ENCODE data around the gene SLC25A26.
A peak's percentile ranks its signal among the peaks of the same experiment; 100 is the strongest.

The SLC25A26 gene

DNA sequence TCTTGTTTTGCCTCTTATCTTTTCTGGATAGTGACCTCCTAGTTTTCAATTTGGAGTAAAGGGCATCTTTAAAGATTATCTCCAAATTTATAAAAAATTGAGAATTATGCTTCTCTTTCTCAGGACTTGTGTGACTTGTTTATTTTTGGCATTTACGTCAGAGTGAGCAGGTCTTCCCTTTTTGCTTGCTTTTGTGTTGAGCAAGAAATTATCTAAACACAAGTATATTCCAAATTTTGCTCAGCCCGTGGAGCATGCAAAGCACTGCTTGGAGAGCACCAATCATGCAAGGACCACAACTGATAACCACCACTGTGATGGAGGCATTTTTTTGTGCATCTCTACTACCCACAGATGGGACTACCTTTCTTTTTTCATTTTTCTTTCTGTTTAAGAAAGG, 7.1 kb downstream of the SLC25A26 start:
- Histone ChIP-seq H3K9ac (ENCODE audit: low read length) (no peak overlapping the region), H3K36me3 (ENCODE audit: control insufficient read depth, low read depth, low read length) (peaks cover 2% of the 10 kb centered on the region), H3K4me3 (ENCODE audit: low read length) (no peak overlapping the region), H3K4me1 (ENCODE audit: control insufficient read depth, low read depth, low read length) (no peaks in the 10 kb centered on the region), H3K9me3 (ENCODE audit: control insufficient read depth, low read depth, low read length) (no peaks in the 10 kb centered on the region), H3K27me3 (ENCODE audit: control insufficient read depth, insufficient read depth, low read length) (no peaks in the 10 kb centered on the region), H3K27ac (ENCODE audit: low read length) (no peak overlapping the region)

DNA sequence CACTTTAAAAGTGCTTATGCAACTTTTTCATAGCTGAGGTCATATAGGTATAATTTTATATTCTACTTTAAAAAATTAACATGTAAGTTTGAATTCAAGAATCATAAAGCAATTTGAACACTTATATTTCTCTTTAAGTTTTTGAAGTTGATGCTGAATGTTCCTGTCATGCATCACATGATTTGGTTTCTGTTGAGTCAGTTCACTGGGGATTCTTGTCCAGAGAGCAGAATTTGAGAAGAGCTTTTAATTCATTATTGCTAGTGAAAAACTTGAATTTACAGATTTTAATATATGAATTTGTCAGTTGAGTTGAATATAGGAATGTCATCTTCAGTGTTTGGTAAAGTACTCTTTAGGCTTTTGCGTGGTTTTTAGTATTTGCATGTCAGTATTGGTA, 7.9 kb downstream of the SLC25A26 start:
- no peaks in the 10 kb centered on the region for H3K9me3 ChIP-seq (ENCODE audit: control insufficient read depth, low read depth, low read length)
- H3K27ac ChIP-seq (ENCODE audit: low read length): no peak overlapping the region
- no peaks in the 10 kb centered on the region for H3K27me3 ChIP-seq (ENCODE audit: control insufficient read depth, insufficient read depth, low read length)
- H3K9ac ChIP-seq (ENCODE audit: low read length): no peak overlapping the region
- no peaks in the 10 kb centered on the region for H3K4me1 ChIP-seq (ENCODE audit: control insufficient read depth, low read depth, low read length)
- no peaks in the 10 kb centered on the region for H3K36me3 ChIP-seq (ENCODE audit: control insufficient read depth, low read depth, low read length)
- H3K4me3 ChIP-seq (ENCODE audit: low read length): no peak overlapping the region

DNA sequence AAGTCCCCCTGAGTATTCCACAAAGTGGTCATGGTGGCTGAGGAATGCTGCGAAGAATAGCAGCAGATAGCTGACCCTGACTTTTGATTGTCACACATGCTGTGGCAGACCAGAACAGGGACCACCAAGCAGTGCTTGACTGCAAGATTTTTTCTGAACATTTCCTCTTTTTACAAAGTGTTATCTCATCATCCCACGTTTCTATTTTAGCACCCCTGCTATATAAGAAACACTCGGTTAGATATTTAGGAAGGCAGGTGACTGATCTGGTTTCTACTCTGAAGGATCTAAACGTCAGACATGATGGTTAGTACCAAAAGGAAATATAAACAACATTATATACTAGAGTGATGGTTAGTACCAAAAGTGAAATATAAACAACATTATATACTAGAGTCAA, 9.1 kb downstream of the SLC25A26 start:
- Histone ChIP-seq H3K9ac (ENCODE audit: low read length) (no peak overlapping the region), H3K9me3 (ENCODE audit: control insufficient read depth, low read depth, low read length) (no peaks in the 10 kb centered on the region), H3K36me3 (ENCODE audit: control insufficient read depth, low read depth, low read length) (no peaks in the 10 kb centered on the region), H3K27me3 (ENCODE audit: control insufficient read depth, insufficient read depth, low read length) (no peaks in the 10 kb centered on the region), H3K27ac (ENCODE audit: low read length) (no peak overlapping the region), H3K4me3 (ENCODE audit: low read length) (no peak overlapping the region), H3K4me1 (ENCODE audit: control insufficient read depth, low read depth, low read length) (no peaks in the 10 kb centered on the region)

DNA sequence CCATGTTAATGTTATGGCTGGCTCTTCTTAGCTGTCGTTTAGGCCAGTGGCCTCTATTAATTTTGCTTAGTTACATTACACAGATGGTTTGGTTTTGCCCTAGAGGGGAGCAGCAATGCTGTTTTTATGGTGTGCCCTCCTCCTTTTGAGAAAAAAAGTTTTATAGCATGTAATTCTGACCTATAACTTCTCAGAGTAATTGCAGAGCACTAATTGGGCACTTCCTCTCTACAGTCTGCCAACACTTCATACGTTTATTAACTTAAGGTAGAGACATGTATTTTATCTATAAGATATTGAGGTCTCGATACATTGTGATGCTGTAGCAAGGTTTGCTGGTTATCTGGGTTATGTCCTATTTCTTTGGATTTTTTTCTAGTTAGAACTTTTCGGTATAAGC, 12.2 kb downstream of the SLC25A26 start:
- Histone ChIP-seq H3K27ac (ENCODE audit: low read length) (no peak overlapping the region), H3K9me3 (ENCODE audit: control insufficient read depth, low read depth, low read length) (no peaks in the 10 kb centered on the region), H3K27me3 (ENCODE audit: control insufficient read depth, insufficient read depth, low read length) (no peaks in the 10 kb centered on the region), H3K4me3 (ENCODE audit: low read length) (no peak overlapping the region), H3K9ac (ENCODE audit: low read length) (no peak overlapping the region), H3K36me3 (ENCODE audit: control insufficient read depth, low read depth, low read length) (no peaks in the 10 kb centered on the region), H3K4me1 (ENCODE audit: control insufficient read depth, low read depth, low read length) (no peaks in the 10 kb centered on the region)

DNA sequence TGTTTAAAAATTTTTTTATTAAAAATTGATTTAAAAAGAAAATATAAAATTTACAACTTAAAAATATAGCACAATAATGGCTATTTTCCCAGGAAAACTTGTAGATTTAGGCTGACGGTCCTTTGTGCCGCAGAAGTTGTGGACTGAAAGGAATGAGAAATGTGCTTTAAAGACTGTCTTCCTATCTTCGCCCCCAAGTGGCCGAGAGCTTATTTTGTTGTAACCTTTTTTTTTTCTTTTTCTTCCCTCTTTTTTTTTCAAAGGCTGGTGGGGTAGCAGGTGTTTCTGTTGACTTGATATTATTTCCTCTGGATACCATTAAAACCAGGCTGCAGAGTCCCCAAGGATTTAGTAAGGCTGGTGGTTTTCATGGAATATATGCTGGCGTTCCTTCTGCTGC, 15.5 kb downstream of the SLC25A26 start:
- Histone ChIP-seq H3K36me3 (ENCODE audit: control insufficient read depth, low read depth, low read length) (no peaks in the 10 kb centered on the region), H3K9me3 (ENCODE audit: control insufficient read depth, low read depth, low read length) (no peaks in the 10 kb centered on the region), H3K27ac (ENCODE audit: low read length) (no peak overlapping the region), H3K4me3 (ENCODE audit: low read length) (no peak overlapping the region), H3K9ac (ENCODE audit: low read length) (no peak overlapping the region), H3K27me3 (ENCODE audit: control insufficient read depth, insufficient read depth, low read length) (no peaks in the 10 kb centered on the region), H3K4me1 (ENCODE audit: control insufficient read depth, low read depth, low read length) (no peaks in the 10 kb centered on the region)

DNA sequence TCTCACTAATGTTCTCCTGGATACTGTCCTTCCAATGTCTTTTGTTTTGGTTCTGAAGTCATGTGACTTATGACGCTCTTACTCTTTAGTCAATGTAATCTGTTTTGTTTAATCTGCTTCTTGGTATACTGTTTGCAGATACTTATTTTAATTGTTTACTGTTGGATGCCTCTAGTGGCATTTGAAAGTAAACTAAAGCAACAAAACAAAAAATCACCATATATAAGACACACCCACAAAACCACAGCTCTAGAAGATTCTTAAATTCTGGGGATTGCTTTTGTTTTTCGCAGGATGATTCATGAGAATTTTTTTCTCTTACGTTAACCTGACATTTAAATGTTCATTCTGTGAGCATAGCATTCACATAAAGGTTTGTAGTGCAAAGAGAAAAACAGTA, 16.8 kb downstream of the SLC25A26 start:
- Histone ChIP-seq H3K27ac (ENCODE audit: low read length) (no peak overlapping the region), H3K4me1 (ENCODE audit: control insufficient read depth, low read depth, low read length) (no peaks in the 10 kb centered on the region), H3K9me3 (ENCODE audit: control insufficient read depth, low read depth, low read length) (no peaks in the 10 kb centered on the region)

DNA sequence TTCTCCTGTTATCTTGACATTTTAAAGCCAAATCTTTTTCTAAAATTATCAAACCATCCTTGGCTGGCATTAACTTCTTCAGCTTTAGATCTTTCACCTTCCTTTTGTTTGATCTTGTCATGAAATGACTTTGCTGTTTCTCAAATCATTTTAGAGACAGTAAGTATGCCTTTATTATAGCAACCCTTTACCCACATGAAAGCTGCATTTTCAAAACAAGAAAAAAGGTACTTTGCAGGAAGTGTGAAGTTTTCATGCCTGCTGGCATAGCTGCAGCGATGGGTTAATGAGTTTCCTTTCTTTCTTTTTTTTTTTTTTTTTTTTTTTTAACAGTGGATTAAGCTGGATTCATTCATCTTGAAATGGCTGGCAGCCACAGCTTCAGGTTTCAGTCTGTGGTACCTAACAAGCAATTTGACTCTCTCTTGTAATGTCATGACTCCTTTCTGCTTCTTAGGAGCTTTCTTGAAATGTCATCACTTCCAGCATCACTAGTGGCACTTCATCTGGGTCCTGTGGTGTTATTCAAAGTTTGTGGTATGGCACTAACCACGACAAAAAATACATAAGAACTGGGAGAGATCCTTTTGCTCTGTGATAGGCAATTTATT, 18.8 kb downstream of the SLC25A26 start:
- no peaks in the 10 kb centered on the region for H3K27me3 ChIP-seq (ENCODE audit: control insufficient read depth, insufficient read depth, low read length)
- H3K9ac ChIP-seq (ENCODE audit: low read length): no peak overlapping the region
- H3K36me3 ChIP-seq (ENCODE audit: control insufficient read depth, low read depth, low read length): peaks cover 11% of the 10 kb centered on the region
- H3K4me3 ChIP-seq (ENCODE audit: low read length): no peak overlapping the region
- H3K4me1 ChIP-seq (ENCODE audit: control insufficient read depth, low read depth, low read length): no peaks in the 10 kb centered on the region
- no peaks in the 10 kb centered on the region for H3K9me3 ChIP-seq (ENCODE audit: control insufficient read depth, low read depth, low read length)
- no peak overlapping the region for H3K27ac ChIP-seq (ENCODE audit: low read length)

More for the DNA sequence above, 16.8 kb downstream of the SLC25A26 start:
- no peak overlapping the region for H3K4me3 ChIP-seq (ENCODE audit: low read length)
- H3K9ac ChIP-seq (ENCODE audit: low read length): peak overlapping the region; percentile 6
- H3K36me3 ChIP-seq (ENCODE audit: control insufficient read depth, low read depth, low read length): no peaks in the 10 kb centered on the region
- no peaks in the 10 kb centered on the region for H3K27me3 ChIP-seq (ENCODE audit: control insufficient read depth, insufficient read depth, low read length)

DNA sequence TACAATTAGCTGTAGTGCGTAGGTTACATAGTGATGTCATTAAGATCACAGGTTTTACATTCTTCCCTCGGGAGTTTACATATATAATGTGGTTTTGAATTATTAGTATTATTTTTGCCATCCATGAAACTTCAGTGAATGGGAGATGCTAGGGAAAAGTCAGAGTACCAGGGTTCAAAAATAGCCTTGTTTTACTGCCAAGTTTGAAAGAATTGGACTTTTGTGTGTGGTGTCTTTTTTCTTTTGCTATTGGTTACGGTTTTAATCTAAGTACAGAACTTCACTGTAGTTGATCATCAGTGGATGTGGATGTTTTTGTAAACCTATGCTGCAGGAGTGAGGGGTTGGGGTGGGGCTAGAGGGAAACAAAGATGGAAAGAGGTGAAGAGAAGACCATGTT, 20.7 kb downstream of the SLC25A26 start:
- Histone ChIP-seq H3K9me3 (ENCODE audit: control insufficient read depth, low read depth, low read length) (no peaks in the 10 kb centered on the region), H3K27me3 (ENCODE audit: control insufficient read depth, insufficient read depth, low read length) (no peaks in the 10 kb centered on the region), H3K9ac (ENCODE audit: low read length) (no peak overlapping the region), H3K4me1 (ENCODE audit: control insufficient read depth, low read depth, low read length) (no peaks in the 10 kb centered on the region), H3K36me3 (ENCODE audit: control insufficient read depth, low read depth, low read length) (peaks cover 11% of the 10 kb centered on the region), H3K27ac (ENCODE audit: low read length) (no peak overlapping the region), H3K4me3 (ENCODE audit: low read length) (no peak overlapping the region)

DNA sequence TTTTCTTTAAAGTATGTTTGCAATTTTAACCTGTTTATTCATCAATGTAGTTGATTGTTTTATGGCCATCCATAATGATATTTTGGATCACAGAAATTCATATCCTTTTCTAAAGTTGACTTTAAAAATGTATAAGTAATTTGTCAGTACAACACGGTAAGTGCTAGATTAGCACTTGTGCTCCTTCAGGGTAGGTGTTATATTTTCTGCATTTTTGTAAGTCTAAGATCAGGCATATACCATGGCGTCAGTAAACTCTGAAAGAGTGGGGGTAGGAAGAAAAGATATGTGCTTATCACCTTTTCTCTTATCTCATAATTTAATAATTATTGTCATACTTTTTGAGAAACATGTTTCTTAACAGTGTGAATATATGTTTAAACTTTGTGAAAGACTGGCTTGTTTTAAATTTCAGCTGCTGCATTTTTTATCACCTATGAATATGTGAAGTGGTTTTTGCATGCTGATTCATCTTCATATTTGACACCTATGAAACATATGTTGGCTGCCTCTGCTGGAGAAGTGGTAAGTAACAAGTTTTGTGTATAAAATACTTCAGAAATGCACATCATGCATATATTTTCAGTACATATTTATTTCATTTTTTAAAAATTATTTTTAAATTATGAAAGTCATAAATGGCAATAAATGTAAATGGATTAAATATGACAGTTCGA, 22.1 kb downstream of the SLC25A26 start:
- Histone ChIP-seq H3K9me3 (ENCODE audit: control insufficient read depth, low read depth, low read length) (no peaks in the 10 kb centered on the region), H3K4me1 (ENCODE audit: control insufficient read depth, low read depth, low read length) (no peaks in the 10 kb centered on the region), H3K27me3 (ENCODE audit: control insufficient read depth, insufficient read depth, low read length) (no peaks in the 10 kb centered on the region), H3K27ac (ENCODE audit: low read length) (no peak overlapping the region), H3K36me3 (ENCODE audit: control insufficient read depth, low read depth, low read length) (peaks cover 11% of the 10 kb centered on the region), H3K9ac (ENCODE audit: low read length) (no peak overlapping the region), H3K4me3 (ENCODE audit: low read length) (no peak overlapping the region)

DNA sequence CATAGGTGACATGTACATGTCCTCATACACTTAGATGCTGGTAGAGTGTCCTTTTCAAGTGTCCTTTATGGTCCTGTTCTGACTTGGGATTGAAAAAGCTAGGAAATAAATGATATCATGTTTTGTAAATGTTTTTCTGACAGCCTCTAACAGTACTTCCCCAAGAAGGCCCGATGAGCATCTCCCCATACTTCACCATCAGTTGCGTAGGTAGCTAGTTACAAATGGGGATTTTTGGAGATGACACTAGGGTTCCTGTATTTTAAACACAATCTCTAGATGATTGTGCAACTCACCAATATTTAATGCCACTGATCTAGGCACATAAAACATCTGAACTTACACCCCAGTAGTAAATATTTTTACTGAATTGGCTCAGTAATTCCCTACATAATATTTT, 27.8 kb downstream of the SLC25A26 start:
- Histone ChIP-seq H3K4me3 (ENCODE audit: low read length) (no peak overlapping the region), H3K9ac (ENCODE audit: low read length) (no peak overlapping the region), H3K27ac (ENCODE audit: low read length) (no peak overlapping the region), H3K4me1 (ENCODE audit: control insufficient read depth, low read depth, low read length) (no peaks in the 10 kb centered on the region), H3K36me3 (ENCODE audit: control insufficient read depth, low read depth, low read length) (peaks cover 7% of the 10 kb centered on the region), H3K27me3 (ENCODE audit: control insufficient read depth, insufficient read depth, low read length) (no peaks in the 10 kb centered on the region), H3K9me3 (ENCODE audit: control insufficient read depth, low read depth, low read length) (no peaks in the 10 kb centered on the region)

DNA sequence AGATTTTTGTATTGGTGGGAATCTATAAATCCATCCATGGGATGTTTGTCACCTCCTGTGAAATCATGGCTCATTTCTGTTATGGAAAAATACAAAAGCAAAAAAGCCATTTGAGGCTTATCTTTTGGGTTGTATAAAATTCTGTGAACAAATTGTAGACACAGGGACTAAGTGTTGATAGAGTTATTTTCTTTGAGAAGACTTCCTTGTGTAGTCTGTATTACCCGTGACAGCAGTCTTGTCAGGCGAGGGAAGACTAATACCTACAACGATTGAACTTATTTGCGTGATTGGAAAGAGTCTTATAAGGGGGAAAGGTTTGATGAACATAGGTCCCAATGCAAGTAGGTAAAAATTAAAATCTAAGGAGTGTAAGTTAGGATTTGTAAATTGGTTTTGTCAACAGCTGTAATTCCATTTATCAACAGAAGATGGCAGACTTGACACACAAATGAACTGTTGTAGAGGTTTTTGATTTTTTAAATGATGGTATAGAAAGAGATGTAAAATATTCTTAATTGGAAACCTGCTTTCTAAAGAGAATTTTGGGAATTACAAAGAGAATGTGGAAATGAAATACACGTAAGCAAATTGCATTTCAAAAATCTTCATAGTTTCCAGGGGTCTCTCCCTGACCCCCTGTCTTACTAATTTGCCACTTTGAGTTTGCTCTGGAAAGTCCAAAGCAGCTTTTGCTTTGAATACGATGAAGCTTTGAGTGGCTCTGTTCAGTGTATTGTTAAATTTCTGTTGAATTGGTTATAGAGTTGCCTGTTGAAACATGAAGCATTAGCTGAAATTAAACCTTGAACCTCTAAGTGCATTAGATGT, 33.2 kb downstream of the SLC25A26 start:
- Histone ChIP-seq H3K27ac (ENCODE audit: low read length) (no peak overlapping the region), H3K9me3 (ENCODE audit: control insufficient read depth, low read depth, low read length) (no peaks in the 10 kb centered on the region), H3K4me3 (ENCODE audit: low read length) (no peak overlapping the region), H3K27me3 (ENCODE audit: control insufficient read depth, insufficient read depth, low read length) (no peaks in the 10 kb centered on the region), H3K36me3 (ENCODE audit: control insufficient read depth, low read depth, low read length) (no peaks in the 10 kb centered on the region), H3K4me1 (ENCODE audit: control insufficient read depth, low read depth, low read length) (no peaks in the 10 kb centered on the region), H3K9ac (ENCODE audit: low read length) (no peak overlapping the region)
